Mucosa of descending colon (tissue), 3 donors: ENCODE measurements around the gene PODXL. TPM values are rescaled to one million over a fixed set of nuclear protein-coding genes. Genes with fewer than 3 reads are reported as not detected.

Experiments used
- ATAC-seq: fragments of 200-7000 bp; cut with Tn5 transposase; one replicate; pipeline ENCODE4 v1.9.1; 2020; ENCODE audit warnings: mild to moderate bottlenecking, moderate library complexity
- DNase-seq, 3 donors: peaks; one replicate each; pipeline ENCODE4 v3.0.0-alpha.2; 2020
- H3K36me3 ChIP-seq: fragments of 200-600 bp; one replicate; pipeline ENCODE4 v1.8.0; 2021; ENCODE audit warnings: low read depth, mild to moderate bottlenecking
- H3K4me1 ChIP-seq: fragments of 200-600 bp; one replicate; pipeline ENCODE4 v1.8.0; 2021; ENCODE audit warnings: low read depth, mild to moderate bottlenecking
- H3K4me3 ChIP-seq: fragments of 200-600 bp; one replicate; pipeline ENCODE4 v1.8.0; 2021; ENCODE audit warnings: mild to moderate bottlenecking
- H3K9me3 ChIP-seq: fragments of 200-600 bp; one replicate; pipeline ENCODE4 v1.8.0; 2021; ENCODE audit warnings: mild to moderate bottlenecking
- CTCF ChIP-seq: fragments of 200-600 bp; IDR thresholded peaks from one replicate; pipeline ENCODE4 v1.8.0; 2022; ENCODE audit warnings: antibody characterized with exemption, mild to moderate bottlenecking
- intact Hi-C, 2 donors: fragments of 100-400 bp; cut with DNase I in 1 of 2; cut with micrococcal nuclease in 1 of 2; formaldehyde crosslinking; loops; one replicate each; pipeline versions ENCODE4 v1.11.0 to v1.11.1; 2022; cut with DNase I, micrococcal nuclease
- total RNA-seq, 3 donors: library from RNA; stranded (reverse); fragmentation: NEBNext Ultra II Directional in 2 of 3; extraction: Animal tissue kit (Norgen Biotek cat#: 25700) in 2 of 3; gene quantifications; one replicate each; pipeline versions ENCODE4 v1.2.1 to v1.2.4, GENCODE V29; 2021 to 2023
- donor health status: DM: no; HTN: no; CAD: no; lungs with moderate emphysema.
- donor health status: DM: no; HTN: no; CAD: no.
- donor health status: DM: no; HTN: yes; CAD: no.

Gene PODXL
- total RNA-seq, 3 donors from 2014 or later: 11.8 to 25.6 (median 12.8) TPM

GRCh38 chr7:131499801-131500200 lies 56.6 kb downstream of the PODXL start:
- intact Hi-C loops: no loop called here
- ATAC-seq (no peak), DNase-seq (no peak)
- no peak for TF ChIP-seq CTCF
- Histone ChIP-seq H3K4me3 (no peak overlapping the region), H3K36me3 (no peaks in the 10 kb centered on the region), H3K4me1 (no peaks in the 10 kb centered on the region), H3K9me3 (no peaks in the 10 kb centered on the region)

- no peaks in the 10 kb centered on the region for H3K9me3 ChIP-seq
- ATAC-seq (no peak), DNase-seq (no peak)
- no peak overlapping the region for H3K4me3 ChIP-seq
- no peak for TF ChIP-seq CTCF
- H3K36me3 ChIP-seq: no peaks in the 10 kb centered on the region
- intact Hi-C loops: no loop called here
- H3K4me1 ChIP-seq: no peaks in the 10 kb centered on the region
Measured at GRCh38 chr7:131498237-131498885, 58.1 kb downstream of the PODXL start.

- no peak for TF ChIP-seq CTCF
- DNase-seq: no peak
- ATAC-seq: no peak
Measured at GRCh38 chr7:131497454-131497853, 59.0 kb downstream of the PODXL start.

GRCh38 chr7:131495669-131496498 lies 60.5 kb downstream of the PODXL start:
- H3K36me3 ChIP-seq: no peaks in the 10 kb centered on the region
- H3K9me3 ChIP-seq: no peaks in the 10 kb centered on the region
- H3K4me3 ChIP-seq: no peak overlapping the region
- ATAC-seq: no peak
- H3K4me1 ChIP-seq: no peaks in the 10 kb centered on the region
- TF ChIP-seq CTCF: no peak
- intact Hi-C loops: no loop called here
- no peak for DNase-seq

More at GRCh38 chr7:131497454-131497853, 59.0 kb downstream of the PODXL start:
- no peaks in the 10 kb centered on the region for H3K4me1 ChIP-seq
- H3K4me3 ChIP-seq: no peak overlapping the region
- intact Hi-C loops: no loop called here
- no peaks in the 10 kb centered on the region for H3K9me3 ChIP-seq
- no peaks in the 10 kb centered on the region for H3K36me3 ChIP-seq

- Histone ChIP-seq H3K4me3 (no peak overlapping the region), H3K9me3 (no peaks in the 10 kb centered on the region), H3K4me1 (no peaks in the 10 kb centered on the region), H3K36me3 (no peaks in the 10 kb centered on the region)
- DNase-seq: no peak
- ATAC-seq: no peak
- intact Hi-C loops: no loop called here
- TF ChIP-seq CTCF: no peak
Measured at GRCh38 chr7:131494182-131494581, 62.2 kb downstream of the PODXL start.
